Progenitor cell of endocrine pancreas (in vitro differentiated cells): Measurements from ENCODE around the gene FSCN2. TPM values are rescaled to one million over a fixed set of nuclear protein-coding genes. Genes with fewer than 3 reads are reported as not detected.

Experiments
- DNase-seq: peaks from one replicate; pipeline ENCODE4 v3.0.0; 2021; ENCODE audit warnings: low spot score; ENCODE audit not compliant: unreplicated experiment
- H3K27ac Mint-ChIP-seq: 2 replicates; pipeline ENCODE4 v1.8.0; 2021; ENCODE audit warnings: mild to moderate bottlenecking, moderate library complexity, mixed read lengths
- H3K27me3 Mint-ChIP-seq: 2 replicates; pipeline ENCODE4 v1.8.0; 2021; ENCODE audit warnings: mixed read lengths
- H3K36me3 Mint-ChIP-seq: 2 replicates; pipeline ENCODE4 v1.8.0; 2022; ENCODE audit warnings: mixed read lengths; ENCODE audit not compliant: insufficient read depth
- H3K4me1 Mint-ChIP-seq: 2 replicates; pipeline ENCODE4 v1.8.0; 2021; ENCODE audit warnings: low read depth, mixed read lengths
- H3K4me3 Mint-ChIP-seq: 2 replicates; pipeline ENCODE4 v1.8.0; 2021; ENCODE audit warnings: low read depth, mild to moderate bottlenecking, moderate library complexity, mixed read lengths
- H3K9me3 Mint-ChIP-seq: 2 replicates; pipeline ENCODE4 v1.8.0; 2021; ENCODE audit warnings: low read depth, mixed read lengths
- total RNA-seq: library from RNA; stranded (reverse); gene quantifications from 2 replicates; pipeline ENCODE4 v1.2.1, GENCODE V29; 2021
- TF ChIP-seq, protein P1 (sequence below): fragments of 200-600 bp; sonication (generic); IDR thresholded peaks from one replicate; pipeline ENCODE4 v1.5.0; 2021; ENCODE audit warnings: antibody characterized with exemption, mild to moderate bottlenecking; ENCODE audit not compliant: unreplicated experiment

Gene FSCN2
- total RNA-seq, 1 donor from 2014 or later = 5.3 TPM

DNA sequence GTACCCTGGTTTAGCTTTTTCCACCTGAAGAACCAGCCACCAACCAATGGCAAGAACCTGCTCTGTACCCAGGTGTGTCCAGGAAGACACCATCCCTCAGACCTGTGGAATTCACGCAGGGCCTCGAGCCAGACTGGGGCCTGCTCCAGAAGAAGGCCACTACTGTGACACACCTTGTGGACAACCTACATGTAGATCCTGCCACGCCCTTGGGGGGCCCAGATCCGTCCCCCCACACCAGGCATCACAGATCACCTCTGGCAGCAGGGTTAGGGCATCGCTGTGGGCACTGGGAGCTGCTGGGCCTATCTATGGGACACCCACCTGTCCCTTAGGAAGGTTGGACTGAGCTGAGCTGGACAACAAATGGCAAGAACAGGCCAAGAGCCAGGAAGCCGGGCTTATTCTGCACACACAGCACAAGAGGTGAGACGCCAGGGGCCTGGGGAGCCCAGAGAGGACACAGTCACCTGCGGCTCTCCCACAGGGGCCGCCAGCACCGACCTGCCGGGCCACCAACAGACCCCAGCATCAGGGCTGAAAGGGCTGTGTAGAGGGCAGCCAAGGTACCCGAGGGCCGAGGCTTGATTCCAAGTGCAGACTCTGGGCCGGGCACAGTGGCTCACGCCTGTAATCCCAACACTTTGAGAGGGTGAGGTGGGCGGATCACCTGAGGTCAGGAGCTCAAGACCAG, 16.3 kb downstream of the FSCN2 start:
- no peaks in the 10 kb centered on the region for H3K27me3 Mint-ChIP-seq
- no peaks in the 10 kb centered on the region for H3K4me1 Mint-ChIP-seq
- no peak for DNase-seq
- H3K36me3 Mint-ChIP-seq = peaks cover 4% of the 10 kb centered on the region
- no peak overlapping the region for H3K27ac Mint-ChIP-seq
- no peaks in the 10 kb centered on the region for H3K9me3 Mint-ChIP-seq
- TF ChIP-seq, protein P1, sequence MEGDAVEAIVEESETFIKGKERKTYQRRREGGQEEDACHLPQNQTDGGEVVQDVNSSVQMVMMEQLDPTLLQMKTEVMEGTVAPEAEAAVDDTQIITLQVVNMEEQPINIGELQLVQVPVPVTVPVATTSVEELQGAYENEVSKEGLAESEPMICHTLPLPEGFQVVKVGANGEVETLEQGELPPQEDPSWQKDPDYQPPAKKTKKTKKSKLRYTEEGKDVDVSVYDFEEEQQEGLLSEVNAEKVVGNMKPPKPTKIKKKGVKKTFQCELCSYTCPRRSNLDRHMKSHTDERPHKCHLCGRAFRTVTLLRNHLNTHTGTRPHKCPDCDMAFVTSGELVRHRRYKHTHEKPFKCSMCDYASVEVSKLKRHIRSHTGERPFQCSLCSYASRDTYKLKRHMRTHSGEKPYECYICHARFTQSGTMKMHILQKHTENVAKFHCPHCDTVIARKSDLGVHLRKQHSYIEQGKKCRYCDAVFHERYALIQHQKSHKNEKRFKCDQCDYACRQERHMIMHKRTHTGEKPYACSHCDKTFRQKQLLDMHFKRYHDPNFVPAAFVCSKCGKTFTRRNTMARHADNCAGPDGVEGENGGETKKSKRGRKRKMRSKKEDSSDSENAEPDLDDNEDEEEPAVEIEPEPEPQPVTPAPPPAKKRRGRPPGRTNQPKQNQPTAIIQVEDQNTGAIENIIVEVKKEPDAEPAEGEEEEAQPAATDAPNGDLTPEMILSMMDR = no peak
- no peak overlapping the region for H3K4me3 Mint-ChIP-seq

DNA sequence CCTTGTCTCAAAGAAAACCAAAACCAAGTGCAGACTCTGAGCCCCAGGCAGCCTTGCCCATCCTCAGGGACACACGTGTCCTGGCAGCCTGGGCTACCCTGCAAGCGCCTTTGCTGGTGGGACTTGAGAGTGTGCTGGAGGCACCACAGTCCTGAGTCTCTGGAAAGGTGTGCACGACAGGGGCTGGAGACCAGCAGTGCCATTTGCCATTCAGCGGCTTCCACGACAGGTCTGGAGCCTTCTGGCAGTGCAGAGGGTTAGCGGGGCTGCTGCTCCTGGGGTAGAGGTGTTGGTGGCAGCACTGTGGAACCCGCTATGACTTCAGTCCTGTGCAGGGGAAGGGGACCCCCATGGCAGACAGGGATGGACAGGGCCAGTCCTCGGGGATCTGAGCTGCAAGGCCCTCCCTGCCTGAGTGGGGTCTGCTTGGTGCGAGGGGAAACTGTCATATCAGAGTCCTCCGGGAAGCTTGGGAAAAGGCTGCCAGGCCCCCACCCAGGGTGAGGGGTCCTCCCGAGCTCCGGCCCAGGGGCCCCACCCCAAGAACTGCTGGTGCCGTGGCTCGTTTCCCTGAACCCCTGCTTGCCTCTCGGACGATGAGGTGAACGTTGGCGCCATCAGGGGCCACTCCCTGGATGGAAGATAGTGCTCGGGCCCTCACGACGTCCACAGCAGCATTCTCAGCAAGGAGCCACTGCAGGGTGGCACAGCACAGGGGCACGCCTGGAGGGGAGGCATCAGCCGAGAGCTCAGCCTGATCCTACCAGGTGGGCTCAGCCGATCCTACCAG, 17.2 kb downstream of the FSCN2 start:
- no peak for DNase-seq
- TF ChIP-seq, protein P1 = no peak
- Mint-ChIP-seq H3K27ac (no peak overlapping the region), H3K27me3 (no peaks in the 10 kb centered on the region), H3K4me3 (no peak overlapping the region), H3K36me3 (peaks cover 8% of the 10 kb centered on the region), H3K4me1 (no peaks in the 10 kb centered on the region), H3K9me3 (no peaks in the 10 kb centered on the region)

DNA sequence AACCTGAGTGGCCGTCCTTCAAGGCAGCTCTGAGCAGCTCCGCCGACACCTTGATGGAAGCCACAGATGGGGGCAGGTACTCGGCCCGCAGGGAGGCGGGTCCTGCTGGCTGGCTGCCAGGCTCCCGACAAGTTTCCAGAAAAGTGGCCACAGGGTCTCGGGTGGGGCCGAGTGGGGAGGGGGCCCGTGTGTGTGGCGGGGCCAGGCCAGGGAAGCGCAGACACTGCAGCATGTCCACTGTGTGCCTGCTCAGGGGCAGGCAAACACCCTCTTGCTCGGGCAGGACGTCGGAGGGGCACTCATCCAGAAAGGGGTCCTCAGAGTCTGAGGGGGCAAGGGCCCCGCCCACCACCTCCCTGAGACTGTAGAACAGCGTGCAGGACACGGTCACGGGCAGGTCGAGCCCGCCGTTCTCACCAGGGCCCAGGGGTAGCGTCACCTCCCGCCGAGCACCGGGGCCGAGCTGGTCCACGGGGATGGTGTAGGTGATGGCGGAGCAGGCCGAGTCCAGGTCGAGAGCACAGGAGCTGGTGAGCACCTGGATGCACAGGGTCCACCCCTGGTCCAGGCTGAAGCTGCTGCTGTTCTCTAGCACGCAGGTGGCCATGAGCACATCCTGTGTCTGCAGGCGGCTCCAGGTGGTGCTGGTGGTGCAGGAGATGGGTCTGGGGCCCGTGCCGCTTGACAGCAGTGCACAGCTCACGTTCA, 18.9 kb downstream of the FSCN2 start:
- Mint-ChIP-seq H3K36me3 (peaks cover 8% of the 10 kb centered on the region), H3K27me3 (no peaks in the 10 kb centered on the region), H3K27ac (no peak overlapping the region), H3K4me3 (no peak overlapping the region), H3K9me3 (no peaks in the 10 kb centered on the region), H3K4me1 (peaks cover 6% of the 10 kb centered on the region)
- TF ChIP-seq, protein P1 = no peak
- no peak for DNase-seq

DNA sequence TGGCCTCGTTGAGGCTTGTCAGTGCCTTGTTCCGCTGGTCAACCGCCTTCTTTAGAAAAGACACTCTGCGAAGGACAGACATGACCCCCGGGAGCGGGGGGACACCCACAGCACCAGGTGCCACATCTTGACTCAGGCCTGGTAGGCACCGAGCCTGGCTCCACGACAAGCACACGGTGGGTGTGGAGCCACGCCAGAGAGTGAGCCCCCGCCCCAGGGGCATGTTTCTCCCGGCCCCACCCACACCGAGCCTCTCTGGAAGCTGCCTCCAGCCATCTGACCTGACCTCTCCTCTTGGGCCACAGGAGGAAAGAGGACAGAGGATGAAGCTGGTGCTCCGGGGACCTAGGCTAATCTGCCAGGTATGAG, 19.4 kb downstream of the FSCN2 start:
- H3K9me3 Mint-ChIP-seq = no peaks in the 10 kb centered on the region
- no peak for DNase-seq
- no peaks in the 10 kb centered on the region for H3K27me3 Mint-ChIP-seq
- TF ChIP-seq, protein P1 = no peak
- H3K36me3 Mint-ChIP-seq = peaks cover 8% of the 10 kb centered on the region
- H3K4me3 Mint-ChIP-seq = no peak overlapping the region
- no peak overlapping the region for H3K27ac Mint-ChIP-seq
- peaks cover 6% of the 10 kb centered on the region for H3K4me1 Mint-ChIP-seq

DNA sequence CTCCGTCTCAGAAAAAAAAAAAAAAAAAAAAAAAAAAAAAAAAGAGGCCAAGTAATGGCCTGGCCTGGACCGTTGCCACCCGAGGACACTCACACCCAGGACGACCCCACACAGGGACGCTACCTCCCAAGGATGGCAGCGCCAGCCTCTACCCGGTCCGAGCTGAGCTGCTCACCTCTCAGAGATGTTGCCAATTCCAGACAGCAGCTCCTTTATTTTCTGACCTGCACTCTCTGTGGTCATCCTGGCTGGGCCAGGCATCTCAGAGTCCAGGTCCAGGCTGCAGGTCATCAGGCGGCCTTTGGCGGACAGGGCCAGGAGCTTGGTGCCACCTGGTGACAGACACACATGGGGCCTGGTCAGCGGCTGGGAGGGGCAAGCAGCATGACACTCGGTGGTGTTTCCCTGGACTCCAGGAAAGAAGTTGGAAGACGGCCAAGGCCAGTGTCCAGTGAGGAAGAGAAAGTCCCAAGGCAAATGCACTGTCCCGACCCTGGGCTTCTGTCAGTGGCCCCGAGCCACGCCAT, 20.9 kb downstream of the FSCN2 start:
- H3K4me1 Mint-ChIP-seq = peaks cover 15% of the 10 kb centered on the region
- H3K4me3 Mint-ChIP-seq = peak overlapping the region; percentile 52
- H3K36me3 Mint-ChIP-seq = peaks cover 8% of the 10 kb centered on the region
- TF ChIP-seq, protein P1 = no peak
- H3K9me3 Mint-ChIP-seq = no peaks in the 10 kb centered on the region
- no peaks in the 10 kb centered on the region for H3K27me3 Mint-ChIP-seq
- no peak overlapping the region for H3K27ac Mint-ChIP-seq
- no peak for DNase-seq
